HEK293 (cell line): Measurements from ENCODE around the gene UMOD.

ENCODE experiments used
- CTCF ChIA-PET: fragments of 350-600 bp; formaldehyde crosslinking; extraction: SDS; loops from one replicate; lab custom pipeline; 2021; ENCODE audit warnings: antibody characterized with exemption; lab: Yijun Ruan, JAX
- POLR2A ChIA-PET: fragments of 300-600 bp; formaldehyde crosslinking; extraction: SDS; loops from one replicate; lab custom pipeline; 2020; ENCODE audit warnings: antibody characterized with exemption, inconsistent platforms; lab: Yijun Ruan, JAX
- H3K27ac ChIP-seq: fragments of 200-500 bp; sonication (Bioruptor generic); 2 replicates; pipeline ENCODE4 v1.5.1; 2014; ENCODE audit warnings: low read depth, low read length, control low read depth, inconsistent platforms; ENCODE audit errors: extremely low read depth
- H3K36me3 ChIP-seq, 2 experiments: fragments of 200-500 bp in 1 of 2; sonication (Bioruptor generic) in 1 of 2; 1 replicate in 1 of 2; 2 replicates in 1 of 2; pipeline ENCODE4 v1.5.1; 2014 to 2017; ENCODE audit warnings: inconsistent platforms in 2 of 2, low read length in 2 of 2; ENCODE audit not compliant: control insufficient read depth in 2 of 2, insufficient read depth in 1 of 2
- H3K4me1 ChIP-seq: fragments of 200-500 bp; sonication (Bioruptor generic); 2 replicates; pipeline ENCODE4 v1.5.1; 2014; ENCODE audit warnings: mild to moderate bottlenecking, low read length, inconsistent platforms; ENCODE audit not compliant: control insufficient read depth, insufficient read depth
- H3K4me3 ChIP-seq: 2 replicates; pipeline ENCODE4 v1.5.1; 2011; ENCODE audit warnings: low read depth, mild to moderate bottlenecking, control low read depth, low read length, moderate library complexity
- H3K9me3 ChIP-seq: fragments of 200-500 bp; sonication (Bioruptor generic); 2 replicates; pipeline ENCODE4 v1.5.1; 2014; ENCODE audit warnings: low read depth, low read length, inconsistent platforms; ENCODE audit not compliant: control insufficient read depth, insufficient read depth
- HOXA7 ChIP-seq: sonication (generic); formaldehyde crosslinking; IDR thresholded peaks from 2 replicates; pipeline ENCODE4 v1.8.1; 2022; ENCODE audit warnings: missing genetic modification reagents, borderline replicate concordance
- INSM2 ChIP-seq: fragments of 450-650 bp; formaldehyde crosslinking; IDR thresholded peaks from 2 replicates; pipeline ENCODE4 v1.5.1; 2016; ENCODE audit warnings: missing biosample characterization, missing genetic modification characterization
- KLF16 ChIP-seq: fragments of 450-650 bp; formaldehyde crosslinking; IDR thresholded peaks from 2 replicates; pipeline ENCODE4 v1.5.1; 2017; ENCODE audit warnings: missing biosample characterization, missing genetic modification characterization
- REST ChIP-seq: fragments of 450-650 bp; formaldehyde crosslinking; IDR thresholded peaks from 2 replicates; pipeline ENCODE4 v1.5.1; 2016; ENCODE audit warnings: missing biosample characterization, missing genetic modification characterization
- SP7 ChIP-seq: fragments of 450-650 bp; formaldehyde crosslinking; IDR thresholded peaks from 2 replicates; pipeline ENCODE4 v1.5.1; 2016; ENCODE audit warnings: missing biosample characterization, missing genetic modification characterization
- TRIM28 ChIP-seq: IDR thresholded peaks from 2 replicates; pipeline ENCODE4 v1.6.1; 2011; ENCODE audit warnings: low read length, control low read depth, borderline replicate concordance
- ZBTB20 ChIP-seq: fragments of 450-650 bp; formaldehyde crosslinking; IDR thresholded peaks from 2 replicates; pipeline ENCODE4 v1.5.1; 2016; ENCODE audit warnings: missing biosample characterization, missing genetic modification characterization
- ZFP37 ChIP-seq: fragments of 450-650 bp; formaldehyde crosslinking; IDR thresholded peaks from 2 replicates; pipeline ENCODE4 v1.5.1; 2016; ENCODE audit warnings: missing biosample characterization, missing genetic modification characterization
- ZNF335 ChIP-seq: fragments of 450-650 bp; formaldehyde crosslinking; conservative IDR thresholded peaks from 2 replicates; pipeline ENCODE4 v1.5.1; 2016; ENCODE audit warnings: missing biosample characterization, missing genetic modification characterization
- ZNF362 ChIP-seq: fragments of 450-650 bp; formaldehyde crosslinking; IDR thresholded peaks from 2 replicates; pipeline ENCODE4 v1.5.1; 2016; ENCODE audit warnings: missing biosample characterization, missing genetic modification characterization
- ZNF404 ChIP-seq: fragments of 450-650 bp; formaldehyde crosslinking; IDR thresholded peaks from 2 replicates; pipeline ENCODE4 v1.5.1; 2017; ENCODE audit warnings: missing biosample characterization, missing genetic modification characterization
- ZNF529 ChIP-seq: fragments of 450-650 bp; formaldehyde crosslinking; IDR thresholded peaks from 2 replicates; pipeline ENCODE4 v1.5.1; 2017; ENCODE audit warnings: missing genetic modification characterization, missing biosample characterization; ENCODE audit not compliant: insufficient replicate concordance
- ZNF548 ChIP-seq: fragments of 450-650 bp; formaldehyde crosslinking; IDR thresholded peaks from 2 replicates; pipeline ENCODE4 v1.5.1; 2016; ENCODE audit warnings: missing biosample characterization, missing genetic modification characterization
- ZNF560 ChIP-seq: fragments of 450-650 bp; formaldehyde crosslinking; IDR thresholded peaks from 2 replicates; pipeline ENCODE4 v1.5.1; 2017; ENCODE audit warnings: missing biosample characterization, missing genetic modification characterization, borderline replicate concordance
- ZNF600 ChIP-seq: fragments of 450-650 bp; formaldehyde crosslinking; IDR thresholded peaks from 2 replicates; pipeline ENCODE4 v1.5.1; 2016; ENCODE audit warnings: missing biosample characterization, missing genetic modification characterization
- ZNF626 ChIP-seq: fragments of 450-650 bp; sonication (Bioruptor Pico); formaldehyde crosslinking; IDR thresholded peaks from 2 replicates; pipeline ENCODE4 v1.5.1; 2018; ENCODE audit warnings: missing biosample characterization, missing genetic modification characterization, inconsistent platforms
- ZNF677 ChIP-seq: fragments of 450-650 bp; IDR thresholded peaks from 2 replicates; pipeline ENCODE4 v1.5.0; 2018; ENCODE audit warnings: missing biosample characterization, mild to moderate bottlenecking, missing genetic modification characterization, moderate library complexity
- TF ChIP-seq, protein P1 (sequence below): fragments of 450-650 bp; formaldehyde crosslinking; IDR thresholded peaks from 2 replicates; pipeline ENCODE4 v1.5.1; 2017; ENCODE audit warnings: missing biosample characterization, missing genetic modification characterization
- TF ChIP-seq, protein P2 (sequence below): fragments of 450-650 bp; formaldehyde crosslinking; IDR thresholded peaks from 2 replicates; pipeline ENCODE4; 2016; ENCODE audit warnings: missing biosample characterization, missing genetic modification characterization
- TF ChIP-seq, protein P3 (sequence below): fragments of 450-650 bp; formaldehyde crosslinking; IDR thresholded peaks from 2 replicates; pipeline ENCODE4 v1.5.1; 2016; ENCODE audit warnings: missing biosample characterization, missing genetic modification characterization

UMOD gene

GRCh38 chr16:20319406-20319805 is 33.1 kb downstream of the UMOD start:
- Histone ChIP-seq H3K9me3 (no peaks in the 10 kb centered on the region), H3K4me1 (no peaks in the 10 kb centered on the region), H3K27ac (no peak overlapping the region), H3K4me3 (no peak overlapping the region), H3K36me3 (no peaks in the 10 kb centered on the region)
- CTCF ChIA-PET: interaction anchor here (1.3 kb wide), 1 partner anchor 19 kb away, joined by 8 read pairs; no protein-coding TSS in a partner anchor
- POLR2A ChIA-PET: no interaction called here
- TF ChIP-seq REST (tag by site-specific recombination): no peak
- TF ChIP-seq ZNF626: no peak
- TF ChIP-seq, protein P1, sequence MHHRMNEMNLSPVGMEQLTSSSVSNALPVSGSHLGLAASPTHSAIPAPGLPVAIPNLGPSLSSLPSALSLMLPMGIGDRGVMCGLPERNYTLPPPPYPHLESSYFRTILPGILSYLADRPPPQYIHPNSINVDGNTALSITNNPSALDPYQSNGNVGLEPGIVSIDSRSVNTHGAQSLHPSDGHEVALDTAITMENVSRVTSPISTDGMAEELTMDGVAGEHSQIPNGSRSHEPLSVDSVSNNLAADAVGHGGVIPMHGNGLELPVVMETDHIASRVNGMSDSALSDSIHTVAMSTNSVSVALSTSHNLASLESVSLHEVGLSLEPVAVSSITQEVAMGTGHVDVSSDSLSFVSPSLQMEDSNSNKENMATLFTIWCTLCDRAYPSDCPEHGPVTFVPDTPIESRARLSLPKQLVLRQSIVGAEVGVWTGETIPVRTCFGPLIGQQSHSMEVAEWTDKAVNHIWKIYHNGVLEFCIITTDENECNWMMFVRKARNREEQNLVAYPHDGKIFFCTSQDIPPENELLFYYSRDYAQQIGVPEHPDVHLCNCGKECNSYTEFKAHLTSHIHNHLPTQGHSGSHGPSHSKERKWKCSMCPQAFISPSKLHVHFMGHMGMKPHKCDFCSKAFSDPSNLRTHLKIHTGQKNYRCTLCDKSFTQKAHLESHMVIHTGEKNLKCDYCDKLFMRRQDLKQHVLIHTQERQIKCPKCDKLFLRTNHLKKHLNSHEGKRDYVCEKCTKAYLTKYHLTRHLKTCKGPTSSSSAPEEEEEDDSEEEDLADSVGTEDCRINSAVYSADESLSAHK (tag by site-specific recombination): no peak
- TF ChIP-seq, protein P2, sequence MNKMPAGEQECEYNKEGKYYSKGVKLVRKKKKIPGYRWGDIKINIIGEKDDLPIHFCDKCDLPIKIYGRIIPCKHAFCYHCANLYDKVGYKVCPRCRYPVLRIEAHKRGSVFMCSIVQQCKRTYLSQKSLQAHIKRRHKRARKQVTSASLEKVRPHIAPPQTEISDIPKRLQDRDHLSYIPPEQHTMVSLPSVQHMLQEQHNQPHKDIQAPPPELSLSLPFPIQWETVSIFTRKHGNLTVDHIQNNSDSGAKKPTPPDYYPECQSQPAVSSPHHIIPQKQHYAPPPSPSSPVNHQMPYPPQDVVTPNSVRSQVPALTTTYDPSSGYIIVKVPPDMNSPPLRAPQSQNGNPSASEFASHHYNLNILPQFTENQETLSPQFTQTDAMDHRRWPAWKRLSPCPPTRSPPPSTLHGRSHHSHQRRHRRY: no peak
- TF ChIP-seq ZNF600 (tag by site-specific recombination): no peak
- no peak for TF ChIP-seq ZNF404 (tag by site-specific recombination)
- TF ChIP-seq, protein P3, sequence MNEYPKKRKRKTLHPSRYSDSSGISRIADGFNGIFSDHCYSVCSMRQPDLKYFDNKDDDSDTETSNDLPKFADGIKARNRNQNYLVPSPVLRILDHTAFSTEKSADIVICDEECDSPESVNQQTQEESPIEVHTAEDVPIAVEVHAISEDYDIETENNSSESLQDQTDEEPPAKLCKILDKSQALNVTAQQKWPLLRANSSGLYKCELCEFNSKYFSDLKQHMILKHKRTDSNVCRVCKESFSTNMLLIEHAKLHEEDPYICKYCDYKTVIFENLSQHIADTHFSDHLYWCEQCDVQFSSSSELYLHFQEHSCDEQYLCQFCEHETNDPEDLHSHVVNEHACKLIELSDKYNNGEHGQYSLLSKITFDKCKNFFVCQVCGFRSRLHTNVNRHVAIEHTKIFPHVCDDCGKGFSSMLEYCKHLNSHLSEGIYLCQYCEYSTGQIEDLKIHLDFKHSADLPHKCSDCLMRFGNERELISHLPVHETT (tag by site-specific recombination): no peak
- no peak for TF ChIP-seq HOXA7 (CRISPR knock-in tag)
- no peak for TF ChIP-seq TRIM28
- no peak for TF ChIP-seq SP7 (tag by site-specific recombination)
- TF ChIP-seq ZFP37 (tag by site-specific recombination): no peak
- TF ChIP-seq KLF16 (tag by site-specific recombination): no peak
- TF ChIP-seq ZNF335 (tag by site-specific recombination): no peak
- no peak for TF ChIP-seq ZNF548 (tag by site-specific recombination)
- no peak for TF ChIP-seq ZNF677 (tag by site-specific recombination)
- no peak for TF ChIP-seq ZBTB20 (tag by site-specific recombination)
- no peak for TF ChIP-seq ZNF362
- TF ChIP-seq ZNF560 (tag by site-specific recombination): no peak
- TF ChIP-seq ZNF529 (tag by site-specific recombination): no peak
- TF ChIP-seq INSM2 (tag by site-specific recombination): no peak
